ENCODE measurements around the gene BTBD9. TPM values are rescaled to one million over a fixed set of nuclear protein-coding genes. Genes with fewer than 3 reads are reported as not detected.

The BTBD9 gene
- polyA plus RNA-seq, 1 donor (not counting 4 experiments of a cell fraction or from before 2014, with no cell fraction given): 6.8 TPM

GRCh38 chr6:38164671-38165108 is 475.0 kb downstream of the BTBD9 start:
- FAIRE-seq: no peak
- Histone ChIP-seq H4K20me1 (ENCODE audit: control insufficient read depth, extremely low read depth, insufficient read depth, low read length) (no peaks in the 10 kb centered on the region), H3K27me3 (ENCODE audit: control insufficient read depth, extremely low read depth, insufficient read depth, low read length) (no peaks in the 10 kb centered on the region), H3K9me1 (ENCODE audit: control insufficient read depth, extremely low read depth, insufficient read depth, low read length) (no peaks in the 10 kb centered on the region), H3K4me3 (ENCODE audit: control insufficient read depth in 2 of 3, extremely low read depth in 1 of 3, insufficient read depth in 2 of 3, low read depth in 1 of 3, low read length in 3 of 3) (no peak overlapping the region), H3K9ac (ENCODE audit: control insufficient read depth, extremely low read depth, insufficient read depth, low read length) (no peak overlapping the region), H3K36me3 (ENCODE audit: control insufficient read depth in 2 of 2, extremely low read depth in 1 of 2, insufficient read depth in 2 of 2, low read length in 2 of 2) (no peaks in the 10 kb centered on the region), H3K4me1 (ENCODE audit: control insufficient read depth, extremely low read depth, insufficient read depth, low read length) (no peaks in the 10 kb centered on the region), H3K79me2 (ENCODE audit: control insufficient read depth, insufficient read depth, low read length) (no peaks in the 10 kb centered on the region), H3K27ac (ENCODE audit: control insufficient read depth, insufficient read depth, low read length) (no peak overlapping the region), H3K9me3 (ENCODE audit: control insufficient read depth, low read depth, low read length) (no peaks in the 10 kb centered on the region), H3K4me2 (ENCODE audit: control insufficient read depth, extremely low read depth, insufficient read depth, low read depth, low read length) (no peak overlapping the region), H2AFZ (ENCODE audit: control insufficient read depth, low read length) (no peak overlapping the region)
- dilution Hi-C loops (cut with MboI; ENCODE audit: extremely low pct_ligation_motif_present, low sequenced_read_pairs): no loop called here
- TF ChIP-seq CTCF (optimal IDR thresholded peaks at IDR 0.05 in 1 of 3, IDR thresholded peaks at IDR 0.05 in 1 of 3, conservative IDR thresholded peaks at IDR 0.05 in 1 of 3; ENCODE audit: extremely low read depth in 1 of 3, insufficient read depth in 2 of 3, low read length in 3 of 3) (no peak), EZH2 (IDR thresholded peaks at IDR 0.05; ENCODE audit: low read length) (no peak)
- no peak for DNase-seq (ENCODE audit: low read depth, low spot score)

GRCh38 chr6:38164131-38164481 is 475.6 kb downstream of the BTBD9 start:
- no peak for DNase-seq (ENCODE audit: low read depth, low spot score)
- Histone ChIP-seq H3K36me3 (ENCODE audit: control insufficient read depth in 2 of 2, extremely low read depth in 1 of 2, insufficient read depth in 2 of 2, low read length in 2 of 2) (no peaks in the 10 kb centered on the region), H3K27me3 (ENCODE audit: control insufficient read depth, extremely low read depth, insufficient read depth, low read length) (no peaks in the 10 kb centered on the region), H3K9me1 (ENCODE audit: control insufficient read depth, extremely low read depth, insufficient read depth, low read length) (no peaks in the 10 kb centered on the region), H2AFZ (ENCODE audit: control insufficient read depth, low read length) (no peak overlapping the region), H4K20me1 (ENCODE audit: control insufficient read depth, extremely low read depth, insufficient read depth, low read length) (no peaks in the 10 kb centered on the region), H3K79me2 (ENCODE audit: control insufficient read depth, insufficient read depth, low read length) (no peaks in the 10 kb centered on the region), H3K27ac (ENCODE audit: control insufficient read depth, insufficient read depth, low read length) (no peak overlapping the region), H3K9ac (ENCODE audit: control insufficient read depth, extremely low read depth, insufficient read depth, low read length) (no peak overlapping the region), H3K9me3 (ENCODE audit: control insufficient read depth, low read depth, low read length) (no peaks in the 10 kb centered on the region), H3K4me2 (ENCODE audit: control insufficient read depth, extremely low read depth, insufficient read depth, low read depth, low read length) (no peak overlapping the region), H3K4me1 (ENCODE audit: control insufficient read depth, extremely low read depth, insufficient read depth, low read length) (no peaks in the 10 kb centered on the region), H3K4me3 (ENCODE audit: control insufficient read depth in 2 of 3, extremely low read depth in 1 of 3, insufficient read depth in 2 of 3, low read depth in 1 of 3, low read length in 3 of 3) (no peak overlapping the region)
- dilution Hi-C loops (cut with MboI; ENCODE audit: extremely low pct_ligation_motif_present, low sequenced_read_pairs): no loop called here
- no peak for FAIRE-seq
- TF ChIP-seq EZH2 (IDR thresholded peaks at IDR 0.05; ENCODE audit: low read length) (no peak), CTCF (optimal IDR thresholded peaks at IDR 0.05 in 1 of 3, IDR thresholded peaks at IDR 0.05 in 1 of 3, conservative IDR thresholded peaks at IDR 0.05 in 1 of 3; ENCODE audit: extremely low read depth in 1 of 3, insufficient read depth in 2 of 3, low read length in 3 of 3) (no peak)
